H9 (cell line): ENCODE data around the gene EVPL. TPM values are rescaled to one million over a fixed set of nuclear protein-coding genes. Genes with fewer than 3 reads are reported as not detected.

ENCODE experiments used
- DNase-seq: peaks from one replicate; pipeline ENCODE4 v3.0.0-alpha.2; 2017
- H2AFZ ChIP-seq: one replicate; pipeline ENCODE4 v1.6.1; 2013; ENCODE audit warnings: mild to moderate bottlenecking, low read length, control low read depth, moderate library complexity
- H2AK5ac ChIP-seq: 2 replicates; pipeline ENCODE4 v1.6.1; 2013; ENCODE audit warnings: low read length, control low read depth, mixed read lengths; ENCODE audit not compliant: insufficient read length
- H2BK120ac ChIP-seq: one replicate; pipeline ENCODE4 v1.6.1; 2013; ENCODE audit warnings: low read depth, mild to moderate bottlenecking, low read length, control low read depth, inconsistent platforms; ENCODE audit not compliant: poor library complexity, severe bottlenecking
- H2BK12ac ChIP-seq: 2 replicates; pipeline ENCODE4 v1.6.1; 2013; ENCODE audit warnings: low read length, control low read depth, mixed read lengths, low read depth; ENCODE audit not compliant: insufficient read length
- H2BK15ac ChIP-seq: 2 replicates; pipeline ENCODE4 v1.6.1; 2013; ENCODE audit warnings: low read depth, low read length, control low read depth
- H2BK20ac ChIP-seq: one replicate; pipeline ENCODE4 v1.6.1; 2013; ENCODE audit warnings: low read depth, mild to moderate bottlenecking, low read length, control low read depth, inconsistent platforms; ENCODE audit not compliant: poor library complexity, severe bottlenecking
- H2BK5ac ChIP-seq: 2 replicates; pipeline ENCODE4 v1.6.1; 2013; ENCODE audit warnings: low read length, control low read depth, mixed read lengths; ENCODE audit not compliant: insufficient read length
- H3K14ac ChIP-seq: 2 replicates; pipeline ENCODE4 v1.6.1; 2013; ENCODE audit warnings: low read length, control low read depth; ENCODE audit not compliant: insufficient read depth
- H3K18ac ChIP-seq: 2 replicates; pipeline ENCODE4 v1.6.1; 2013; ENCODE audit warnings: low read depth, mild to moderate bottlenecking, mixed read lengths, low read length, control low read depth; ENCODE audit not compliant: insufficient read length
- H3K23ac ChIP-seq: 2 replicates; pipeline ENCODE4 v1.6.1; 2013; ENCODE audit warnings: low read length, control low read depth, mixed read lengths, low read depth; ENCODE audit not compliant: insufficient read length
- H3K23me2 ChIP-seq: 2 replicates; pipeline ENCODE4 v1.6.1; 2013; ENCODE audit warnings: low read depth, mild to moderate bottlenecking, mixed read lengths, low read length, control low read depth; ENCODE audit not compliant: insufficient read length, poor library complexity, severe bottlenecking
- H3K27ac ChIP-seq: 2 replicates; pipeline ENCODE4 v1.5.1; 2013; ENCODE audit warnings: low read length, control low read depth, mixed read lengths, low read depth; ENCODE audit not compliant: insufficient read length
- H3K27me3 ChIP-seq: 2 replicates; pipeline ENCODE4 v1.6.1; 2013; ENCODE audit warnings: low read length, control low read depth, inconsistent platforms; ENCODE audit not compliant: insufficient read depth
- H3K4ac ChIP-seq: 2 replicates; pipeline ENCODE4 v1.6.1; 2013; ENCODE audit warnings: low read depth, mild to moderate bottlenecking, control low read depth, inconsistent platforms, low read length, moderate library complexity
- H3K4me1 ChIP-seq: 2 replicates; pipeline ENCODE4 v1.6.1; 2013; ENCODE audit warnings: low read length, control low read depth, inconsistent platforms; ENCODE audit not compliant: insufficient read depth
- H3K4me2 ChIP-seq: 2 replicates; pipeline ENCODE4 v1.6.1; 2013; ENCODE audit warnings: low read length, control low read depth, mixed read lengths; ENCODE audit not compliant: insufficient read length, insufficient read depth
- H3K56ac ChIP-seq: 2 replicates; pipeline ENCODE4 v1.6.1; 2013; ENCODE audit warnings: low read depth, mild to moderate bottlenecking, mixed read lengths, low read length, control low read depth; ENCODE audit not compliant: insufficient read length
- H3K79me1 ChIP-seq: 2 replicates; pipeline ENCODE4 v1.6.1; 2013; ENCODE audit warnings: low read depth, mild to moderate bottlenecking, moderate library complexity, low read length, control low read depth, inconsistent platforms; ENCODE audit not compliant: insufficient read depth, poor library complexity, severe bottlenecking
- H3K79me2 ChIP-seq: 2 replicates; pipeline ENCODE4 v1.6.1; 2013; ENCODE audit warnings: low read length, control low read depth, inconsistent platforms; ENCODE audit not compliant: insufficient read depth
- H3K9ac ChIP-seq: 2 replicates; pipeline ENCODE4 v1.6.1; 2013; ENCODE audit warnings: low read length, control low read depth, mixed read lengths; ENCODE audit not compliant: insufficient read length; ENCODE audit errors: extremely low read depth
- H3K9me3 ChIP-seq: one replicate; pipeline ENCODE4 v1.6.1; 2013; ENCODE audit warnings: low read depth, low read length, inconsistent platforms; ENCODE audit not compliant: control insufficient read depth
- H3T11ph ChIP-seq: one replicate; pipeline ENCODE4 v1.6.1; 2013; ENCODE audit warnings: mild to moderate bottlenecking, low read length, control low read depth, inconsistent platforms
- H4K20me1 ChIP-seq: one replicate; pipeline ENCODE4 v1.6.1; 2013; ENCODE audit not compliant: control insufficient read depth, insufficient read length, insufficient read depth
- H4K5ac ChIP-seq: 2 replicates; pipeline ENCODE4 v1.6.1; 2013; ENCODE audit warnings: low read depth, mild to moderate bottlenecking, mixed read lengths, low read length, control low read depth; ENCODE audit not compliant: insufficient read length
- H4K8ac ChIP-seq: replicated peaks from 2 replicates; pipeline ENCODE4 v1.6.1; 2013; ENCODE audit warnings: low read length, control low read depth, mixed read lengths, low read depth; ENCODE audit not compliant: insufficient read length
- H4K91ac ChIP-seq: 2 replicates; pipeline ENCODE4 v1.6.1; 2013; ENCODE audit warnings: low read depth, mild to moderate bottlenecking, moderate library complexity, mixed read lengths, low read length, control low read depth; ENCODE audit not compliant: insufficient read length
- H3K27ac Mint-ChIP-seq, 3 experiments: 2 replicates in 2 of 3; 3 replicates in 1 of 3; pipeline ENCODE4 v1.8.0; 2020 to 2021; ENCODE audit warnings: mixed read lengths in 3 of 3, mild to moderate bottlenecking in 1 of 3, moderate library complexity in 1 of 3
- H3K27me3 Mint-ChIP-seq: 2 replicates; pipeline ENCODE4 v1.8.0; 2021; ENCODE audit warnings: low read depth, mild to moderate bottlenecking, moderate library complexity, mixed read lengths
- H3K36me3 Mint-ChIP-seq, 3 experiments: 2 replicates in 2 of 3; 3 replicates in 1 of 3; pipeline ENCODE4 v1.8.0; 2020 to 2021; ENCODE audit warnings: low read depth in 3 of 3, mixed read lengths in 3 of 3; ENCODE audit not compliant: insufficient read depth in 1 of 3
- H3K4me1 Mint-ChIP-seq, 2 experiments: 2 replicates each; pipeline ENCODE4 v1.8.0; 2020; ENCODE audit warnings: mixed read lengths in 2 of 2
- H3K4me3 Mint-ChIP-seq, 2 experiments: 2 replicates in 1 of 2; 3 replicates in 1 of 2; pipeline ENCODE4 v1.8.0; 2020 to 2021; ENCODE audit warnings: mild to moderate bottlenecking in 2 of 2, mixed read lengths in 2 of 2, moderate library complexity in 1 of 2
- H3K9me3 Mint-ChIP-seq, 2 experiments: 2 replicates in 1 of 2; 3 replicates in 1 of 2; pipeline ENCODE4 v1.8.0; 2020; ENCODE audit warnings: mild to moderate bottlenecking in 2 of 2, mixed read lengths in 2 of 2, moderate library complexity in 1 of 2
- WGBS: extraction: QIAGEN DNeasy Blood & Tissue Kit; methylation state at CpG from one replicate; pipeline ENCODE4 v1.1.7; 2013; ENCODE audit warnings: missing lambda C conversion rate, low lambda C conversion rate, mixed read lengths; ENCODE audit not compliant: insufficient read length; ENCODE audit errors: extremely low coverage; 5-methylcytosine and 5-hydroxymethylcytosine counted together
- total RNA-seq: library from RNA; stranded (reverse); gene quantifications from 2 replicates; pipeline ENCODE4 v1.2.1, GENCODE V29; 2021
- TF ChIP-seq, protein P1 (sequence below): fragments of 200-600 bp; sonication (generic); conservative IDR thresholded peaks from 3 replicates; pipeline ENCODE4 v1.8.0; 2021; ENCODE audit warnings: antibody characterized with exemption, mild to moderate bottlenecking

EVPL gene
- total RNA-seq, 1 experiment from 2014 or later: 0.48 TPM

DNA sequence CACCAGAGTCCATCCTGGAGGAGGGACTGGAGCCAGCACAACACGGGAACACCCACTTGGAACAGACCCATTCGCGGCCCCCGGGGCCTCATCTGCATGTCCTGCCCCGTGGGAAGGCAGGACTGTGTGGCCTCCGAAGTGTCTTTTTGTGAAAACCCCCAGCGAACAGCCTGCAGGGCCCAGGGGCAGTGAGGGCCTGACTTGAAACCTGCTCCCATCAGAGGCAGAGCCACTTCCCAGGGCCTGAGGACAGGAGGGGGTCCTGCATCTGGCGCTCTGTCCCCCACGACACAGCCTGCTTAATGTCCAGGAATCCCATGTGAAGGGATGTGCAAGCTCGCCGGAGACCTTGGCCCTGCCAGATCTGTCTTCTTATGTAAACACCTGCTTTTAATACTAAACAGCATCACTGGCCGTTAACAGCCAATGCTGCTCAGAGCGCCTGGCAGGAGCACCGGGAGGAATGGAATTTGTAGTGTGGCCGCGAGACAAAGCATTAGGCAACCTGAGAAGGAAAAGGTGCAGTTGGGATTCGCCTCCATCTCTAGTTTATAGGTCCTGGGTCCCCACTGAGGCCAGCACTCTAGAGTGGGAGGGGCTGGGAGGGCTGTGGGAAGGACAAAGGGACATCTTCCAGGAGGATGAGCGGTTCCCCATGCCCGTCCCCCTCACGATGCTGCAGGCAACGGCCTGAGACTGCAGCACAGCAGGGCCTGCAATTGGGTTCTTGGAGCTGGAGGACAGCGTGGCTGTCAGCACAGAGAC is 9.6 kb upstream of the EVPL start:
- no peaks in the 10 kb centered on the region for H3K79me2 ChIP-seq
- no peak overlapping the region for H2BK20ac ChIP-seq
- peaks cover 38 to 55% of the 10 kb centered on the region in 2 experiments for H3K4me1 Mint-ChIP-seq
- H2BK12ac ChIP-seq: no peak overlapping the region
- H4K5ac ChIP-seq: no peak overlapping the region
- no peak overlapping the region for H3K18ac ChIP-seq
- no peaks in the 10 kb centered on the region for H3K9me3 ChIP-seq
- no peak overlapping the region for H3K23ac ChIP-seq
- no CpG with 5 or more reads among the region's 22 CpGs for WGBS
- no peak overlapping the region for H4K8ac ChIP-seq
- no peaks in the 10 kb centered on the region for H3K79me1 ChIP-seq
- no peak overlapping the region for H4K91ac ChIP-seq
- H3K36me3 Mint-ChIP-seq: peaks cover 23 to 38% (median 34%) of the 10 kb centered on the region in 3 experiments; a peak in 6 of 7 replicates
- no peak overlapping the region for H2BK5ac ChIP-seq
- no peaks in the 10 kb centered on the region for H3K9me3 Mint-ChIP-seq
- no peaks in the 10 kb centered on the region for H3K27me3 ChIP-seq
- no peak overlapping the region for H3K56ac ChIP-seq
- H2AFZ ChIP-seq: no peak overlapping the region
- no peak for DNase-seq
- no peak overlapping the region for H3K4me2 ChIP-seq
- H3K4me3 Mint-ChIP-seq: 0 out of 5 replicates have a peak overlapping the region, but pooled peaks of 1 of the 2 experiments have one; percentile 2
- H2AK5ac ChIP-seq: no peak overlapping the region
- H2BK120ac ChIP-seq: no peak overlapping the region
- no peaks in the 10 kb centered on the region; the same call in 1 of the 2 replicates for H3K4me1 ChIP-seq
- TF ChIP-seq, protein P1, sequence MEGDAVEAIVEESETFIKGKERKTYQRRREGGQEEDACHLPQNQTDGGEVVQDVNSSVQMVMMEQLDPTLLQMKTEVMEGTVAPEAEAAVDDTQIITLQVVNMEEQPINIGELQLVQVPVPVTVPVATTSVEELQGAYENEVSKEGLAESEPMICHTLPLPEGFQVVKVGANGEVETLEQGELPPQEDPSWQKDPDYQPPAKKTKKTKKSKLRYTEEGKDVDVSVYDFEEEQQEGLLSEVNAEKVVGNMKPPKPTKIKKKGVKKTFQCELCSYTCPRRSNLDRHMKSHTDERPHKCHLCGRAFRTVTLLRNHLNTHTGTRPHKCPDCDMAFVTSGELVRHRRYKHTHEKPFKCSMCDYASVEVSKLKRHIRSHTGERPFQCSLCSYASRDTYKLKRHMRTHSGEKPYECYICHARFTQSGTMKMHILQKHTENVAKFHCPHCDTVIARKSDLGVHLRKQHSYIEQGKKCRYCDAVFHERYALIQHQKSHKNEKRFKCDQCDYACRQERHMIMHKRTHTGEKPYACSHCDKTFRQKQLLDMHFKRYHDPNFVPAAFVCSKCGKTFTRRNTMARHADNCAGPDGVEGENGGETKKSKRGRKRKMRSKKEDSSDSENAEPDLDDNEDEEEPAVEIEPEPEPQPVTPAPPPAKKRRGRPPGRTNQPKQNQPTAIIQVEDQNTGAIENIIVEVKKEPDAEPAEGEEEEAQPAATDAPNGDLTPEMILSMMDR: no peak
- H3T11ph ChIP-seq: no peak overlapping the region
- H3K4ac ChIP-seq: no peak overlapping the region
- H2BK15ac ChIP-seq: no peak overlapping the region
- no peaks in the 10 kb centered on the region for H3K27me3 Mint-ChIP-seq
- H3K14ac ChIP-seq: no peak overlapping the region; the same call in 1 of the 2 replicates
- no peak overlapping the region for H3K9ac ChIP-seq
- no peak overlapping the region for H3K27ac ChIP-seq
- no peaks in the 10 kb centered on the region for H3K23me2 ChIP-seq
- H4K20me1 ChIP-seq: no peaks in the 10 kb centered on the region
- H3K27ac Mint-ChIP-seq: peak overlapping the region; percentile 82 to 93 (median 86)
